GM21367 (cell line): Measurements from ENCODE around the gene THUMPD2.

Experiments
- ATAC-seq: cut with Tn5 transposase; IDR thresholded peaks from one replicate; pipeline ENCODE4 v1.9.1; 2021; ENCODE audit not compliant: unreplicated experiment

THUMPD2 gene

GRCh38 chr2:39719317-39719716, 59.7 kb downstream of the THUMPD2 start:
- no peak for ATAC-seq

- no peak for ATAC-seq
Measured at GRCh38 chr2:39718483-39718882, 60.6 kb downstream of the THUMPD2 start.

GRCh38 chr2:39717067-39717466, 62.0 kb downstream of the THUMPD2 start:
- no peak for ATAC-seq

GRCh38 chr2:39715822-39716221, 63.2 kb downstream of the THUMPD2 start:
- no peak for ATAC-seq

GRCh38 chr2:39715095-39715494, 64.0 kb downstream of the THUMPD2 start:
- ATAC-seq, result no peak

- no peak for ATAC-seq
Measured at GRCh38 chr2:39712953-39713352, 66.1 kb downstream of the THUMPD2 start.

- no peak for ATAC-seq
Measured at GRCh38 chr2:39710807-39711206, 68.3 kb downstream of the THUMPD2 start.

GRCh38 chr2:39708003-39708402, 71.1 kb downstream of the THUMPD2 start:
- ATAC-seq, result no peak

- no peak for ATAC-seq
Measured at GRCh38 chr2:39706945-39707344, 72.1 kb downstream of the THUMPD2 start.

GRCh38 chr2:39706312-39706711, 72.7 kb downstream of the THUMPD2 start:
- ATAC-seq, result no peak

- ATAC-seq, result no peak
Measured at GRCh38 chr2:39705638-39706037, 73.4 kb downstream of the THUMPD2 start.

GRCh38 chr2:39704540-39704939, 74.5 kb downstream of the THUMPD2 start:
- no peak for ATAC-seq

GRCh38 chr2:39703181-39703872, 75.7 kb downstream of the THUMPD2 start:
- ATAC-seq, result no peak

GRCh38 chr2:39701137-39701536, 77.9 kb downstream of the THUMPD2 start:
- ATAC-seq, result no peak

- ATAC-seq, result no peak
Measured at GRCh38 chr2:39697454-39697853, 81.6 kb downstream of the THUMPD2 start.

- no peak for ATAC-seq
Measured at GRCh38 chr2:39696838-39697237, 82.2 kb downstream of the THUMPD2 start.

- ATAC-seq, result no peak
Measured at GRCh38 chr2:39696101-39696553, 82.9 kb downstream of the THUMPD2 start.

GRCh38 chr2:39693245-39693644, 85.8 kb downstream of the THUMPD2 start:
- no peak for ATAC-seq

GRCh38 chr2:39689876-39690275, 89.2 kb downstream of the THUMPD2 start:
- ATAC-seq, result no peak

- no peak for ATAC-seq
Measured at GRCh38 chr2:39689272-39689841, 89.7 kb downstream of the THUMPD2 start.

- ATAC-seq, result no peak
Measured at GRCh38 chr2:39688181-39688580, 90.9 kb downstream of the THUMPD2 start.

- ATAC-seq, result no peak
Measured at GRCh38 chr2:39686456-39686855, 92.6 kb downstream of the THUMPD2 start.
